Effector memory CD8-positive, alpha-beta T cell (primary cell): ENCODE data around the gene SDK1.

ENCODE experiments used
- ATAC-seq: fragments of 150-1000 bp; cut with Tn5 transposase; replicated peaks from 2 replicates; pipeline ENCODE4 v1.10.0; 2021; ENCODE audit warnings: mild to moderate bottlenecking, moderate library complexity
- DNase-seq, 3 experiments: peaks; one replicate each; pipeline ENCODE4 v3.0.0; 2021
- H3K27ac Mint-ChIP-seq, 2 donors: one replicate each; pipeline ENCODE4 v1.8.0; 2022; ENCODE audit warnings: mild to moderate bottlenecking in 2 of 2, mixed read lengths in 2 of 2, moderate library complexity in 2 of 2
- H3K27me3 Mint-ChIP-seq, 2 donors: one replicate each; pipeline ENCODE4 v1.8.0; 2022; ENCODE audit warnings: mixed read lengths in 2 of 2
- H3K36me3 Mint-ChIP-seq: one replicate; pipeline ENCODE4 v1.8.0; 2022; ENCODE audit warnings: mild to moderate bottlenecking, moderate library complexity, mixed read lengths; ENCODE audit not compliant: insufficient read depth
- H3K4me1 Mint-ChIP-seq, 2 donors: one replicate each; pipeline ENCODE4 v1.8.0; 2022; ENCODE audit warnings: low read depth in 2 of 2, mixed read lengths in 2 of 2
- H3K4me3 Mint-ChIP-seq, 2 donors: one replicate each; pipeline ENCODE4 v1.8.0; 2022; ENCODE audit warnings: mild to moderate bottlenecking in 2 of 2, mixed read lengths in 2 of 2, moderate library complexity in 2 of 2
- H3K9me3 Mint-ChIP-seq, 2 donors: one replicate each; pipeline ENCODE4 v1.8.0; 2022; ENCODE audit warnings: mixed read lengths in 2 of 2

Gene SDK1

DNA sequence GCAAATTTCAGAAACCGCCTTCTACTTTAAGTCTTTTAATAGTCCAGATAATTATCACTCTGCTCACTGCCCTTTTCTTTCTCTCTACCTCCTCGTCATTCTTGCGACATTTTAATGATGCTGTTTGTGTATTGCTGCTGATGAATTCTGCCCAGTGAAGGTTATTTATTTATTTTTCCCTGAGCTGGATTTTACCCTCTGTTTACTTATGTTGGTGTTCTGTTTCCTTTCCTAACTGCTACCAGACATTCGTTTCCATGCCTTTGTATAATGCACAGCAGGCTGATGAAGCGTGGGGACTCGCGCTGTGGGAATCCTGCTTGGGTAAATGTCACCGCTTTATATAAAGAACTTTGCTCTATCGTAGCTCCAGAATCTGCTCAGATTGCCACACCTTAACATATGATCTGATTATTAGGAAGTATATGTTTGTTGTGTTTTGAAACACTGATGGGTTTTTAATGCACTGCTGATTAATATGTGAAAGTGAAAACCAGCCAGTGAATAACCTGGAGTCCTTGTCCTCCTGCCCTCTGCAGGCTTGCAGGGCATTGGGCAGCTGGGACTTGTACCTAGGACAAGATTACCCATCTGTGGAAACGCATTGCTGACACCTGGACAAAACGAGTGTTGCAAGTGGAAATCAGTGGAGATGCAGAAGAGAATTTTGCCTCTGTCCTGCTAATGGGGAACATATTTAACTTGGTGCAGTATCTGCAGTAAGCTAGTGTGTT, 291.5 kb downstream of the SDK1 start:
- Mint-ChIP-seq H3K9me3 (no peaks in the 10 kb centered on the region), H3K27ac (no peak overlapping the region), H3K4me3 (no peak overlapping the region), H3K4me1 (no peaks in the 10 kb centered on the region), H3K36me3 (peaks cover 5% of the 10 kb centered on the region), H3K27me3 (peaks cover 22 to 41% of the 10 kb centered on the region in 2 donors)
- ATAC-seq (no peak), DNase-seq (no peak)

DNA sequence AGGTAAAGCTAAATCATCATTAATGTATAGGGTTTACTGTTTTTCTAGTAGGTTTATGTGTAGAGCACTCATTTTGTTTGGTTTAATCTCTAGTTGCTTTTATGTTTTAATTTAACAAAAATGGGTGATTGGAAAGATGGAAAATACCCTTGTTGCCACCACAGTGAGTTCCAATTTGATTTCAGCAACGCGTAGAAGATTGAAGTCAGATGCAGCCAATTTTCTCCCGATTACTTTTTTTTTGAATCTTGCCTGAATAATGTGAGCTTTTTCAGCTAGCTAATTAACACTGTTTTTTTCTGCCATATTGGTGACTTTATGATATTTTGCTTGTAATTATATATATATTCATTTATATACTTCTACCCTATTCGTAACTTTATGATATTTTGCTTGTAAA, 293.8 kb downstream of the SDK1 start:
- Mint-ChIP-seq H3K36me3 (peaks cover 5% of the 10 kb centered on the region), H3K9me3 (no peaks in the 10 kb centered on the region), H3K27me3 (peaks cover 30 to 41% of the 10 kb centered on the region in 2 donors), H3K4me1 (no peaks in the 10 kb centered on the region), H3K27ac (no peak overlapping the region), H3K4me3 (no peak overlapping the region)
- DNase-seq (no peak), ATAC-seq (no peak)

DNA sequence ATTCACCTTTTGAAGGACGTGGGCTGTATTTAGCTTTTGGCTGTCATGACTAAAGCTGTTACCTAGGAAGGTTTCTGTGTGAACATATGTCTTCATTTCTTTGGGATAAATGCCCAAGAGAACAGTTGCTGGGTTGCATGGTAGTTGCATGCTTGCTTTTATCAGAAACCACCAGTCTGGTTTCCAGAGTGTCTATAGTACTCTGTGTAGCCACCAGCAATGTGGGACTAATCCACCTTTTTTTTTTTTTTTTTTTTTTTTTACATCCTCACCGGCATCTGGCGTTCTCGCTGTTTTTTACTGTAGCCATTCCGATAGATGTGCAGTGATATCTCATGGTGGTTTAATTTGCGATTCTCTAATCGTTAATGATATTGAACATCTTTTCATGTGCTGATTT, 297.8 kb downstream of the SDK1 start:
- H3K27me3 Mint-ChIP-seq, result peaks cover 24 to 25% of the 10 kb centered on the region in 2 donors
- no peak overlapping the region for H3K27ac Mint-ChIP-seq
- no peaks in the 10 kb centered on the region for H3K4me1 Mint-ChIP-seq
- no peaks in the 10 kb centered on the region for H3K9me3 Mint-ChIP-seq
- DNase-seq (no peak), ATAC-seq (no peak)
- H3K4me3 Mint-ChIP-seq, result no peak overlapping the region
- peaks cover 2% of the 10 kb centered on the region for H3K36me3 Mint-ChIP-seq

- ATAC-seq (no peak), DNase-seq (no peak)
- Mint-ChIP-seq H3K36me3 (no peaks in the 10 kb centered on the region), H3K27me3 (peaks cover 12 to 20% of the 10 kb centered on the region in 2 donors), H3K4me1 (no peaks in the 10 kb centered on the region), H3K27ac (no peak overlapping the region), H3K9me3 (no peaks in the 10 kb centered on the region), H3K4me3 (no peak overlapping the region)
These were observed 304.2 kb downstream of the SDK1 start for GRCh38 chr7:3605222-3605621.

- no peak for DNase-seq
- Mint-ChIP-seq H3K4me1 (no peaks in the 10 kb centered on the region), H3K4me3 (no peak overlapping the region), H3K9me3 (no peaks in the 10 kb centered on the region), H3K27ac (no peak overlapping the region), H3K36me3 (no peaks in the 10 kb centered on the region), H3K27me3 (peaks cover 23 to 30% of the 10 kb centered on the region in 2 donors)
- ATAC-seq, result no peak
These were observed 305.4 kb downstream of the SDK1 start for GRCh38 chr7:3606436-3606835.

DNA sequence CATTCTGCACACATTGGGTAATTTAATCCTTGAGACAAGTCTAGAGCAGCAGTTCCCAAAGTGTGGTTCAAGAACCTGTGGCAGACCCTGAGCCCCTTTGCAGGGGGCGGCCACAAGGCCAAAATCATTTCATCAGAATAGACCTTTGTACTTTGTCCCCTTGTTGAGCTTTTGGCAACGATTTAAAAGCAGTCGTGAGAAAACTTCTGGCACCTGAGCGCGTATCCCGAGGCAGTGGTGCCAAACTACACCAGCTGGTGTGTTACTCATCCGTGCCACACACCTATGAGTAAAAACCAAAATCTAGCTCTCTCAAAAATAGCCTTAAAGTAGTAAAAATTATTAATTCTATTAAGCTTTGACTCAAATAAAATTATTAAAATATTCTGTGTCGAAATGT, 306.8 kb downstream of the SDK1 start:
- DNase-seq, result no peak
- Mint-ChIP-seq H3K9me3 (no peaks in the 10 kb centered on the region), H3K27ac (no peak overlapping the region), H3K4me1 (no peaks in the 10 kb centered on the region), H3K36me3 (no peaks in the 10 kb centered on the region), H3K4me3 (no peak overlapping the region), H3K27me3 (peaks cover 36 to 44% of the 10 kb centered on the region in 2 donors)
- ATAC-seq, result no peak

DNA sequence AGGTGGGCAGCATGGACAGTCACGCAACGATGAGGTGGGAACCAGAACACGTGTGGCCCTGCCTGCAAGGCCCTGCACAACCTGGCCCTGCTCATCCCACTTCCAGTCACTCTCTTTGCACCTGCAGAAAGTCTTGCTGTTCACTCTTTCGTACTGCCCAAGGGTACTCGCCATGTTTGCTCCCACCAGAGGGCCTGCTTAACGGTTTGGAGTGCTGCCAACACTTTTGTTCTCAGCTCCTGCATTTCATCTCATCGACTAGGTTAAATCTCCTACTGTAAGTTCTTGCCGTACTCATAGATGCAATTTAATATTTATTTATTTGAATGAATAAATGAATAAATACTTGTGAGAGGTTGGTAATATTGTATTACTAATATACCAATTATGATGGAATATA, 315.3 kb downstream of the SDK1 start:
- peaks cover 0 to 2% of the 10 kb centered on the region in 2 donors for H3K9me3 Mint-ChIP-seq
- H3K27me3 Mint-ChIP-seq, result peaks cover 35 to 60% of the 10 kb centered on the region in 2 donors
- H3K4me1 Mint-ChIP-seq, result no peaks in the 10 kb centered on the region
- no peak overlapping the region for H3K4me3 Mint-ChIP-seq
- no peaks in the 10 kb centered on the region for H3K36me3 Mint-ChIP-seq
- no peak overlapping the region for H3K27ac Mint-ChIP-seq
- ATAC-seq (no peak), DNase-seq (no peak)

GRCh38 chr7:3630081-3630480, 329.0 kb downstream of the SDK1 start:
- Mint-ChIP-seq H3K36me3 (no peaks in the 10 kb centered on the region), H3K27ac (no peak overlapping the region), H3K9me3 (peaks cover 0 to 5% of the 10 kb centered on the region in 2 donors), H3K4me3 (no peak overlapping the region), H3K27me3 (peaks cover 20 to 41% of the 10 kb centered on the region in 2 donors), H3K4me1 (no peaks in the 10 kb centered on the region)
- DNase-seq (no peak), ATAC-seq (no peak)

- no peak for ATAC-seq
- no peak for DNase-seq
- Mint-ChIP-seq H3K27ac (no peak overlapping the region), H3K4me1 (no peaks in the 10 kb centered on the region), H3K36me3 (no peaks in the 10 kb centered on the region), H3K4me3 (no peak overlapping the region), H3K27me3 (peaks cover 22 to 41% of the 10 kb centered on the region in 2 donors), H3K9me3 (peaks cover 0 to 5% of the 10 kb centered on the region in 2 donors)
These were observed 333.3 kb downstream of the SDK1 start for GRCh38 chr7:3634396-3634795.

- Mint-ChIP-seq H3K9me3 (no peaks in the 10 kb centered on the region), H3K27me3 (peaks cover 22 to 46% of the 10 kb centered on the region in 2 donors), H3K4me1 (no peaks in the 10 kb centered on the region), H3K36me3 (no peaks in the 10 kb centered on the region), H3K4me3 (no peak overlapping the region), H3K27ac (peak overlapping the region in 1 of 2 donors; percentile 26)
- ATAC-seq (no peak), DNase-seq (no peak)
These were observed 335.2 kb downstream of the SDK1 start for GRCh38 chr7:3636131-3636860.

- Mint-ChIP-seq H3K9me3 (no peaks in the 10 kb centered on the region), H3K4me1 (no peaks in the 10 kb centered on the region), H3K4me3 (no peak overlapping the region), H3K27me3 (peaks cover 28 to 65% of the 10 kb centered on the region in 2 donors), H3K36me3 (no peaks in the 10 kb centered on the region), H3K27ac (no peak overlapping the region)
- ATAC-seq (no peak), DNase-seq (no peak)
These were observed 338.2 kb downstream of the SDK1 start for GRCh38 chr7:3639253-3639652.

DNA sequence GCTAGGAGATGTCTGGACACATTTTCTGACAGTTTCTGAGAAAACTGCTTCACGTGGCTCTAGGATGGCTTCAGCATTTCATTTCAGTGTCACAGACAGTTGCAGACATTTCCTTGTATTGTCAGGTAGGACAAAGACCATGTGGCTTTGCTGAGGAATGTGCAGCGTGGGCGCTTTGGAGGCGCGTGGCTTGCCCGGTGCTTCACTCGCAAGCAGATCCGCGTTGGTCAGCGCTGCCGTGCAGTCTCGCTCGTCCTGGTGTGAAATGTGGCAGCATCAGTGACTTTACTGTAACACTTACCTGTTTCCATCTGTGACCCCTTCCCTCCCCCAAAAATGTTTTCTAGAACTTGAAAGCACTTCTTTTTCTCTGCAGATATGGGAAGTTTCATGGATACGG, 340.5 kb downstream of the SDK1 start:
- H3K9me3 Mint-ChIP-seq, result no peaks in the 10 kb centered on the region
- DNase-seq, result no peak
- no peaks in the 10 kb centered on the region for H3K4me1 Mint-ChIP-seq

DNA sequence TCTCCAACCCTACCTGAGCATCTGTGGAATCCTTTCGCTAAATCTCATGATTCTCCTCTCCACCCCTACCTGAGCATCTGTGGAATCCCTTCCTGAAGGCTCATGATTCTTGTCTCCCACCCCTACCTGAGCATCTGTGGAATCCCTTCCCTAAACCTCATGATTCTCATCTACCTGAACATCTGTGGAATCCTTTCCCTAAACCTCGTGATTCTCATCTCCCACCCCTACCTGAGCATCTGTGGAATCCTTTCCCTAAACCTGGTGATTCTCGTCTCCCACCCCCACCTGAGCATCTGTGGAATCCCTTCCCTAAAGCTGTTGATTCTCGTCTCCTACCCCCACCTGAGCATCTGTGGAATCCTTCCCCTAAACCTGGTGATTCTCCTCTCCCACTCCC, 342.0 kb downstream of the SDK1 start:
- no peaks in the 10 kb centered on the region for H3K9me3 Mint-ChIP-seq
- DNase-seq (no peak), ATAC-seq (no peak)
- peaks cover 18 to 41% of the 10 kb centered on the region in 2 donors for H3K27me3 Mint-ChIP-seq
- no peaks in the 10 kb centered on the region for H3K4me1 Mint-ChIP-seq
- H3K4me3 Mint-ChIP-seq, result no peak overlapping the region
- H3K36me3 Mint-ChIP-seq, result no peaks in the 10 kb centered on the region
- H3K27ac Mint-ChIP-seq, result no peak overlapping the region

More for the DNA sequence above, 340.5 kb downstream of the SDK1 start:
- Mint-ChIP-seq H3K36me3 (no peaks in the 10 kb centered on the region), H3K27me3 (peaks cover 16 to 48% of the 10 kb centered on the region in 2 donors), H3K4me3 (no peak overlapping the region), H3K27ac (no peak overlapping the region)
- no peak for ATAC-seq

- H3K4me1 Mint-ChIP-seq, result no peaks in the 10 kb centered on the region
- H3K27ac Mint-ChIP-seq, result no peak overlapping the region
- H3K27me3 Mint-ChIP-seq, result peaks cover 30 to 62% of the 10 kb centered on the region in 2 donors
- H3K36me3 Mint-ChIP-seq, result no peaks in the 10 kb centered on the region
- H3K4me3 Mint-ChIP-seq, result no peak overlapping the region
- no peaks in the 10 kb centered on the region for H3K9me3 Mint-ChIP-seq
- ATAC-seq (no peak), DNase-seq (no peak)
These were observed 347.2 kb downstream of the SDK1 start for GRCh38 chr7:3648276-3648675.
